ENCODE results near the gene TCP1. TPM values are rescaled to one million over a fixed set of nuclear protein-coding genes. Genes with fewer than 3 reads are reported as not detected.
"Not testable (repeated sequence)": the region's sequence is repeated elsewhere in the genome, so short reads cannot be mapped to it uniquely, and the experiment has no call there.

The TCP1 gene
- total RNA-seq, 2 experiments from 2014 or later: 429 to 438 TPM

DNA sequence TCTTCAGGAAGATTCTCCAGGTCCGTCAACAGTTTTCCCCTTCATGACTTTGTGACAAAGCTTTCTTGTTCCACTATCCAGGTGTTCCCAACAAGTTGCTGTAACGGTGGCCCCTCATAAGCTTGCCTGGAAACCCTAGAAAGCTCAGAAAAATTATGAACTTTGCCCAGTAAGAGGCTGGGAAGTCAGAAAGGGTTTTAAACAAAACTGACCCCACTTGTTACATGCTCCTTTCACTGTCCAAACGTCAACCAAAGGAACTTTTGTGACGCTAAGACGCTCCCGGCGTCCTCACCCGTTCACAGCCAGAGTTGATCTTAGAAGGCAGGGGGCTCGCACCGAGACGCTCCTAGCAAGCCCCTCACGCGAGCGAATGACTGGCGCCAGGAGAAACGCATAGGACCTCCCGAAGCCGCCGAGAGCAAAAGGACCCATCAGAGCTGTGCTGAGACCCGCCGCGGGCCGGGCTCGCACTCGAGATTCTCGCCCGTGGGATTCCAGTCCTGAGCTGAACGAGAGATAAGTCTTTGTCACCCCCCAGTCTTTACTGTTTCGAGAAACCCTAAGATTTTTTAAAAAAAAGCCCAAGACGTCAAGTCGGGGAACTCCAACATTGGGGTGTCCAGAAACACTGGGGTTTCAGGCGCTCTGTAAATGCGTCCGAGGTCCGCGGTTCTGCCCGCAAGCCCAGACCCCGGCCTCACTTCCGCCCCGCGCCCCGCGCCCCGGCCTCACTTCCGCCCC lies 28.1 kb downstream of the TCP1 start:
- Mint-ChIP-seq H3K4me3 (peak overlapping the region; percentile 98), H3K4me1 (ENCODE audit: low read depth) (peaks cover 38% of the 10 kb centered on the region), H3K36me3 (peaks cover 34% of the 10 kb centered on the region), H3K9me3 (no peaks in the 10 kb centered on the region), H3K27ac (peak overlapping the region; percentile 98), H3K27me3 (no peaks in the 10 kb centered on the region)
- DNase-seq: no peak
- intact Hi-C loops (cut with micrococcal nuclease): no loop called here
- CTCF ChIA-PET: interaction anchor here (0.9 to 1.5 kb wide), 4 partner anchors 15 to 81 kb away, joined by 3 to 7 read pairs (median 4); partner anchors contain the start of gene WTAP
- POLR2A ChIA-PET: interaction anchor here (0.9 to 2.4 kb wide), 5 partner anchors 11 to 34 kb away, joined by 3 to 24 read pairs (median 6); partner anchors contain the start of genes MRPL18, TCP1 and WTAP

DNA sequence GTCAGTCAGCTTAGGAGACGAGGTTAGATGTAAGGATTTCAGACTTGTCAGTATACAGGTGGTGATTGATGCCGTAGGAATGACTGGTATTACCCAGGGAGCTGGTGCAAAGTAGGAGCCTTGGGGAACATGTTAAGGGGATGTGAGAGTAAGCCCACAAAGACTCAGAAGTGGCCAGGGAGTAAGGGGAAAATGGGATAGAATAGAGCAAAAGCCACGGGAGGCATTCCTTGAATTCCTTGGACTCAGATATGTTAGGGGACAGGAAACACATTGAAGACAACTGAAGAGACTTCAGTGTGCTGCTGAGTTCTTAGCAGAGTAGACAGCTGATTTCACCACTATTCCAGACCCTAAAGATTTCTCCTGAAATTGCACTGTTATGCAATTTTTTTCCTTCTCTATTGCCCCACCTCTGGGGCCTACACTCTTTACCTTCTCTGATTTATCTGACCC lies 28.8 kb downstream of the TCP1 start:
- no peak for DNase-seq
- H3K4me3 Mint-ChIP-seq: peak overlapping the region; percentile 98
- H3K27me3 Mint-ChIP-seq: no peaks in the 10 kb centered on the region
- no peaks in the 10 kb centered on the region for H3K9me3 Mint-ChIP-seq
- H3K36me3 Mint-ChIP-seq: peaks cover 38% of the 10 kb centered on the region
- POLR2A ChIA-PET: interaction anchor here (0.9 to 2.4 kb wide), 4 partner anchors 24 to 34 kb away, joined by 3 to 24 read pairs (median 8); partner anchors contain the start of genes MRPL18, TCP1 and WTAP
- H3K4me1 Mint-ChIP-seq (ENCODE audit: low read depth): peaks cover 35% of the 10 kb centered on the region
- intact Hi-C loops (cut with micrococcal nuclease): no loop called here
- CTCF ChIA-PET: interaction anchor here (0.9 to 1.5 kb wide), 2 partner anchors 69 to 80 kb away, joined by 5 to 7 read pairs; no protein-coding TSS in a partner anchor
- peak overlapping the region; percentile 98 for H3K27ac Mint-ChIP-seq

DNA sequence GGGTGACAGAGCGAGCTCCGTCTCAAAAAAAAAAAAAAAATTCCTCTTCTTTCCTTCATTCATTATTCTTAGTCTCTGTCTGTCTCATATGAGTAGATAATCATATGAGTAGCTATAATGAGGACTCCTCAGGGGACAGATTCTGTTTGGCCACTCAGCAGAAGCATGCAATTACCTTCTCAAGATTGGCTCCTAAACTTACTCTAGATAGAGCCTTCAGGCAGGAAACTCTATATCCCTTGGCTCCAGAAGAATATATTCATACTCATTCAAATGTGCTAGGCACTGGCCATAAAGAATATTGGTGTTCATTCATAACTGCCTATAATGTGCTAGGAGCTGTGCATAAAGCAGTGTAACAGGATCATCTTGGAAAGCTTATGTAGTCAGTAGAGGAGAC lies 29.8 kb downstream of the TCP1 start:
- POLR2A ChIA-PET: interaction anchor here (0.6 kb wide), 1 partner anchor 1100 kb away, joined by 3 read pairs; no protein-coding TSS in a partner anchor
- H3K9me3 Mint-ChIP-seq: no peaks in the 10 kb centered on the region
- H3K4me1 Mint-ChIP-seq (ENCODE audit: low read depth): peaks cover 38% of the 10 kb centered on the region
- intact Hi-C loops (cut with micrococcal nuclease): no loop called here
- H3K4me3 Mint-ChIP-seq: no peak overlapping the region
- CTCF ChIA-PET: no interaction called here
- peaks cover 42% of the 10 kb centered on the region for H3K36me3 Mint-ChIP-seq
- H3K27ac Mint-ChIP-seq: peak overlapping the region; percentile 15
- DNase-seq: no peak
- no peaks in the 10 kb centered on the region for H3K27me3 Mint-ChIP-seq

DNA sequence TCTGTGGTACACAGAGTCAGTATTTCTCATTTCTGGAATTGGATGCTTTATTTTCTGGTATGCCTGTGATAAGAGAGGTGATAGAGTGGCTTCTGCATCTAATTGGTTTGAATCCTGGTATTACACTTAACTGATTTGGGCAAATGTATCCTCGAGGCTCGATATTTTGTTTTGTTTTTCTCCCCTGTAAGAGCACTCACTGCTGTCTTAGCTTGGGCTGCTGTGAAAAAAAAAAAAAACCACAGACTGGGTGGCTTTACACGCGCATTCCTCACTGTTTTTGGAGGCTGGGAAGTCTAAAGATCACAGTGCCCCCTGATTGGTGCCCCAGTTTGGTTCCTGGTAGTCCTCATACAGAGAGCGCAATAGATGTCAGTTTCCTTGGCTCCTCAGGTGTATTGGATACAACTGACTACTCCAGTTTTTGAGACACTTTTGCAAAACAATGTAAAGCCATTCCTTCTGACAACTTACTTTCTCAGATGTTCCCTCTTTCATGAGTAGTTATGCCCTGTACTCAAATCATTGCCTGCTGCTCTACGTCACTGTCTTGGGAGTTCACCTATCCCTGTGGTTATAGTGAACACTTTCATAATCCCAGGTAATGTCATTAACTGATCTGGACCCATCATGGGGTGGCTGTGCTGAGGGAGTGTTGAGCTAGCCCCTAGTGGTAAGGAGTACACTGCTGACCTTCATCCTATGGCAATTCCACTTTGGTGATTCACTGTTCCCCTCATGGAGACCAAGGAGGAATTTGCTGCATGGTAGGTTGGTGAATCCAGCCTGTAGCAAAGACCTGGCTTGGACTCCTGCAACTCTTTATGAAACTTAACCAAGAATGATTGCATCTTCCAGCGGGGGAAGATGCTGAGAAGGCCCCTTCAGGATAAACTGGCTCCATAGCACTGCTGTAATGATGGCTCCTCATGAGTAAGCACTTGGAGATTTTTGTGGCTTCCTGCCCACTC lies 31.1 kb downstream of the TCP1 start:
- CTCF ChIA-PET: no interaction called here
- no peak for DNase-seq
- peak overlapping the region; percentile 50 for H3K27ac Mint-ChIP-seq
- no peak overlapping the region for H3K4me3 Mint-ChIP-seq
- H3K36me3 Mint-ChIP-seq: peaks cover 46% of the 10 kb centered on the region
- no peaks in the 10 kb centered on the region for H3K27me3 Mint-ChIP-seq
- POLR2A ChIA-PET: no interaction called here
- H3K9me3 Mint-ChIP-seq: no peaks in the 10 kb centered on the region
- peaks cover 34% of the 10 kb centered on the region for H3K4me1 Mint-ChIP-seq (ENCODE audit: low read depth)
- intact Hi-C loops (cut with micrococcal nuclease): no loop called here

DNA sequence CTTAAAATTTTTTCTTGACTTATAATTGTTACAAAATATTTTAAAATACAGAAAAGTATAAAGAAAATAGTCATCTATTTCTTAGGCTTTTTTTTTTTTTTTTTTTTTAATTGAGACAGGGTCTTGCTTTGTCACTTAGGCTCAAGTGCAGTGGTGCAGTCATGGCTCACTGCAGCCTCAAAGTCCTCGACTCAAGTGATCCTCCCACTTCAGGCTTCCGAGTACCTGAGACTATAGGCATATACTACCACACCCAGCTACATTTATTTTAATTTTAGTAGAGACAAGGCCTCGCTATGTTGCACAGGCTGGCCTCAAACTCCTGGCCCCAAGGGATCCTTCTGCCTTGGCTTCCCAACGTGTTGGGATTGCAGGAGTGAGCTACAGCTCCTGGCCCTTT lies 32.9 kb downstream of the TCP1 start:
- ChIA-PET POLR2A (no interaction called here), CTCF (interaction anchor here (0.7 to 1.5 kb wide), 3 partner anchors 13 to 332 kb away, joined by 3 to 5 read pairs (median 4); no protein-coding TSS in a partner anchor)
- H3K36me3 Mint-ChIP-seq: peaks cover 45% of the 10 kb centered on the region

DNA sequence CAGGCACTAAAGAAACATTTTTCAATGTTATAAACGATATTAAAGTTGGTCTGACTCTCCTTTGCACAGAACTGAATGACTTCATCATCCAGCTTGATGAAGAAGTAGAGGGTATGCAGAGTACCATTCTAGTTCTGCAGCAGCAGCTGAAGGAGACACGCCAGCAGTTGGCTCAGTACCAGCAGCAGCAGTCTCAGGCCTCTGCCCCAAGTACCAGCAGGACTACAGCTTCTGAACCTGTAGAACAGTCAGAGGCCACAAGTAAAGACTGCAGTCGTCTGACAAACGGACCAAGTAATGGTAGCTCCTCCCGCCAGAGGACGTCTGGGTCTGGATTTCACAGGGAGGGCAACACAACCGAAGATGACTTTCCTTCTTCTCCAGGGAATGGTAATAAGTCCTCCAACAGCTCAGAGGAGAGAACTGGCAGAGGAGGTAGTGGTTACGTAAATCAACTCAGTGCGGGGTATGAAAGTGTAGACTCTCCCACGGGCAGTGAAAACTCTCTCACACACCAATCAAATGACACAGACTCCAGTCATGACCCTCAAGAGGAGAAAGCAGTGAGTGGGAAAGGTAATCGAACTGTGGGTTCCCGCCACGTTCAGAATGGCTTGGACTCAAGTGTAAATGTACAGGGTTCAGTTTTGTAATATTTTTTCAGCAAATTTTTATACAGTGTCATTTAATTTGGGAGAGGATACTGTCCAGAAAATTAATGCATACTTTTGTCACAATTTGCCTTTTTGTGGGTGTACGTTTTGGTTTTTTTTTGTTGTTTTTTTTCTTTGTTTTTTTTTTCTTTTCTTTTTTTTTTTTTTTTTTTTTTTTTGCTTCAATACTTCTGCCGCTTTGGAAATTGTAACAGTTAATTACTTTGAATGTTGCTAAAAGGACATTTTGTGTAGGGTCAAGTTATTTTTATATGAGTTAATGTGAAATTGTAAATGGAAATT lies 34.2 kb downstream of the TCP1 start:
- Mint-ChIP-seq H3K9me3 (no peaks in the 10 kb centered on the region), H3K27me3 (no peaks in the 10 kb centered on the region), H3K27ac (peak overlapping the region; percentile 62), H3K4me3 (no peak overlapping the region), H3K4me1 (ENCODE audit: low read depth) (peaks cover 18% of the 10 kb centered on the region), H3K36me3 (peaks cover 50% of the 10 kb centered on the region)
- DNase-seq: no peak
- CTCF ChIA-PET: no interaction called here
- intact Hi-C loops (cut with micrococcal nuclease): no loop called here
- POLR2A ChIA-PET: no interaction called here

More for the DNA sequence above, 32.9 kb downstream of the TCP1 start:
- intact Hi-C loops (cut with micrococcal nuclease): no loop called here
- Mint-ChIP-seq H3K27ac (no peak overlapping the region), H3K4me1 (ENCODE audit: low read depth) (peaks cover 27% of the 10 kb centered on the region), H3K4me3 (no peak overlapping the region), H3K9me3 (no peaks in the 10 kb centered on the region), H3K27me3 (no peaks in the 10 kb centered on the region)
- no peak for DNase-seq

DNA sequence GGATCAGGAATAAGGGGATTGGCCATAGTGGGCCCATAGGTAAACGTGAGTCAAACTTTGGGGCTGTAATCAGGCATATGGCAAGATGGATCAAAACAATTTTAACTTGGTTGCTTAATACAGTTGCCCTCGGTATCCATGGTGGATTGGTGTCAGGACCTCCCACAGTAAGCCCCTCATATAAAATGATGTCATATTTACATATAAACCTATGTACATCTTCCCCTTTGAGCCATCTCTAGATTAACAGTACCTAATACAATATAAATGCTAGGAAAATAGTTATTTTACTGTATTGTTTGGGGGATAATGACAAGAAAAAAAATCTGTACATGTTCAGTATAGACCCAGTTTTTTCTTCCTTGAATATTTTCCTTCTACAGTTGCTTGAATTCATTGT lies 35.0 kb downstream of the TCP1 start:
- Mint-ChIP-seq H3K36me3 (peaks cover 55% of the 10 kb centered on the region), H3K4me3 (no peak overlapping the region), H3K27ac (no peak overlapping the region), H3K4me1 (ENCODE audit: low read depth) (peaks cover 13% of the 10 kb centered on the region), H3K9me3 (no peaks in the 10 kb centered on the region), H3K27me3 (no peaks in the 10 kb centered on the region)
- ChIA-PET POLR2A (no interaction called here), CTCF (no interaction called here)
- intact Hi-C loops (cut with micrococcal nuclease): no loop called here
- DNase-seq: no peak

DNA sequence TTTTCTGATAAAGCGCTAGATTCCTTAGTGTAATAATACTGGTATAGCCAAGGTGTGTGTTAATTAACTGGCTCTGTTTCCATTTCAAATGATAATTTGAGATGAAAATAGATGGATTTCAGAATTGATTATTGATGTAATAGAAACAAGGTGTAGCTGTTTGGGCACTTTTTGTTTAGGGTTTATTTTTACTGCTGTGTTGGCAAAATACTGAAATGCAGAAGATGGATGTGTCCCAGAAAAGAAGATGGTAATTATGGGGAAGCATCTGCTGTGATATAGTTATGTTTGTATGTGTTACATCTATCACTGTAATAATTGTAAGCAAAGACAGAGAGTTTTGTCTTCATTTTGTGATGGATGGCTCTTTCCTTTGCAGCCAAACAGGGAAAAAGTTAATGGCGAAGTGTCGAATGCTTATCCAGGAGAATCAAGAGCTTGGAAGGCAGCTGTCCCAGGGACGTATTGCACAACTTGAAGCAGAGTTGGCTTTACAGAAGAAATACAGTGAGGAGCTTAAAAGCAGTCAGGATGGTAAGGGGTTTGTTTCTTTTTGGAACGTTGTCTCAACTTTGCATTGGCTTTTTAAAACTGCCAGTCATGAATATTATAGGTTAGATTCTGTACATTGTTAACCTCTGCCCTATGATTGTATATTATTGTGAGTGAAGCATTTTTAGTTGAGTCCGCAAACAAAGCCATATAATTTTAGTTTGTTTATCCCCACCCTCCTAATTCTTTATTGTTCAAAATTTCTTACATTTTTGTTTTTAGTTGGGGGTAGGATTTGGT lies 36.1 kb downstream of the TCP1 start:
- ChIA-PET POLR2A (no interaction called here), CTCF (interaction anchor here (0.9 kb wide), 1 partner anchor 18 kb away, joined by 3 read pairs; no protein-coding TSS in a partner anchor)
- DNase-seq: no peak
- Mint-ChIP-seq H3K4me3 (no peak overlapping the region), H3K9me3 (no peaks in the 10 kb centered on the region), H3K27me3 (no peaks in the 10 kb centered on the region), H3K36me3 (peaks cover 61% of the 10 kb centered on the region), H3K27ac (peak overlapping the region; percentile 33), H3K4me1 (ENCODE audit: low read depth) (peaks cover 8% of the 10 kb centered on the region)
- intact Hi-C loops (cut with micrococcal nuclease): no loop called here

DNA sequence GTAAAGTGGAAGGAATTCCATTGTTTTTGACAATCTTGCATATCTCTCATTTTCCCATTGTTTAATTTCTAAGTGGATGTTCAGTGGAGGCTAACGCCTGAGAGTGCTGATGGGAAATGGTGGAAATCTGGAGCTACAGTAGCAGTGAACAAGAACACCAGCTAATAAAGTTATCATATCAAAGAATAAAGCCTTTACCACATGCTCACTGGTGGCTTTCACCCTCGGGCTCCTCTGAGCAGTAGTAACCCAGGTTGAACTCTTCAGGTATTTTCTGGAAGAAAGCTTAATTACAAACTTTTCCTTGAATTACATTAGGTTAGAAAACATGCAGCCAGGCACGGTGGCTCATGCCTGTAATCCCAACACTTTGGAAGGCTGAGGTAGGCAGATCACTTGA lies 38.0 kb downstream of the TCP1 start:
- intact Hi-C loops (cut with micrococcal nuclease): no loop called here
- H3K4me3 Mint-ChIP-seq: no peak overlapping the region
- POLR2A ChIA-PET: no interaction called here
- H3K27ac Mint-ChIP-seq: peak overlapping the region; percentile 45
- no peaks in the 10 kb centered on the region for H3K9me3 Mint-ChIP-seq
- peaks cover 5% of the 10 kb centered on the region for H3K4me1 Mint-ChIP-seq (ENCODE audit: low read depth)
- CTCF ChIA-PET: interaction anchor here (1.1 kb wide), 1 partner anchor 14 kb away, joined by 3 read pairs; no protein-coding TSS in a partner anchor
- DNase-seq: no peak
- peaks cover 55% of the 10 kb centered on the region for H3K36me3 Mint-ChIP-seq
- no peaks in the 10 kb centered on the region for H3K27me3 Mint-ChIP-seq

DNA sequence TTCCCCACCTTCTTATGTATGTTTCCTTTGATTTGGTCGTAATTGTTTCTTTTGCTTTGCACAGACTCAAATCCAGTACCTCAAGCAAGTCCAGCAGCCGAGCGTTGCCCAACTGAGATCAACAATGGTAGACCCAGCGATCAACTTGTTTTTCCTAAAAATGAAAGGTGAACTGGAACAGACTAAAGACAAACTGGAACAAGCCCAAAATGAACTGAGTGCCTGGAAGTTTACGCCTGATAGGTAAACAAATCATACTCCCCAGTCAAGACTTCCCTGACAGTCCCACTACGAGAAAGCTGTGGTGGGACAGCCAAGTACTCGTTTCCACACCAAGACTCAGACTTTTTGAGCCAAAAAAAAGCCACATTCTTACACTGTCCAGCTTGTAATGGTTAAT lies 41.3 kb downstream of the TCP1 start:
- not testable (repeated sequence) for H3K27ac Mint-ChIP-seq
- peaks cover 11% of the 10 kb centered on the region for H3K4me1 Mint-ChIP-seq (ENCODE audit: low read depth)

More for the DNA sequence above, 41.3 kb downstream of the TCP1 start:
- DNase-seq; H3K27me3 Mint-ChIP-seq; H3K9me3 Mint-ChIP-seq; H3K4me3 Mint-ChIP-seq; CTCF ChIA-PET; intact Hi-C loops (cut with micrococcal nuclease): not testable (repeated sequence)
- POLR2A ChIA-PET: interaction anchor here (0.9 kb wide), 1 partner anchor 40 kb away, joined by 3 read pairs; no protein-coding TSS in a partner anchor
- peaks cover 56% of the 10 kb centered on the region for H3K36me3 Mint-ChIP-seq
